Measurements from ENCODE around the gene PPP1R14B. TPM values are rescaled to one million over a fixed set of nuclear protein-coding genes. Genes with fewer than 3 reads are reported as not detected.

PPP1R14B gene
- total and polyA plus RNA-seq, 2 of the 13 experiments (the other 11 are each of a cell fraction or from before 2014, with no cell fraction given) = 110 to 148 TPM

DNA sequence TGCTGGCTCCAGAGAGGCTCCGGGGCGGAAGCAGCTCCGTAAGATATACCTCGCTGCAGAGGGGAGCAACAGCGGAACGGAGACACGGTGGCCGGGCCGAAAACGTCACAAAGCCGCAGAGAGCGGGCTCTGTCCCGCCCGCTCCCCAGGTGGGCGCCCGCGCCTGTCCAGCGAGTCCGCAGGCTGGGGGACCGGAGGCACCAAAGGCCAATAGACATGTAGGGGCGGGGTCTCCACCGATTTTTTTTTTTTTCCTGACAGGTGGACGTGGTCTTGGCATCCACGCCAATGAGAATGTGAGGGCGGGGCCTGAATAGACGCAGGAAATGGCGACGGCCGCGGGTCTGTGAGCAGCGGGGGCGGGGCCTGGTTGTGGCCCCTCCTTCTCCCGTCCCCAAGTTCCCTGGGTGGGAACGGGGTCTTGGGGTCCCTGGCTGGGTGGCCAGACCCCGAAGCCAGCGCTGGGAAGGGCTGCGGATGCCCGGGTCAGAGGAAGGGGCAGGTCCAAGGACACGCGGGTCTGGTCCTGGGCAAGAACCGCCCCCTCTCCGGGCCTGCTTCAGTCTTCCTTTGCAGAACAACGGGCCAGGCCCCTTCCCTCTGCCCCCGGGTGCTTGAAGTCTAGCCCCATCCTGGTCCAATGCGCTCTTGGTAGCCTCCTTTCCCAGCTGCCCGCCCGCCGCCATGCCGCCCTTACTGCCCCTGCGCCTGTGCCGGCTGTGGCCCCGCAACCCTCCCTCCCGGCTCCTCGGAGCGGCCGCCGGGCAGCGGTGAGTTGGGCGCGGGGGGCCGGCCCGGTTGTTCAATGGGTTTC is 16.4 kb downstream of the PPP1R14B start, which contains the start of gene DNAJC4 (continued):
- TF ChIP-seq, protein P1, sequence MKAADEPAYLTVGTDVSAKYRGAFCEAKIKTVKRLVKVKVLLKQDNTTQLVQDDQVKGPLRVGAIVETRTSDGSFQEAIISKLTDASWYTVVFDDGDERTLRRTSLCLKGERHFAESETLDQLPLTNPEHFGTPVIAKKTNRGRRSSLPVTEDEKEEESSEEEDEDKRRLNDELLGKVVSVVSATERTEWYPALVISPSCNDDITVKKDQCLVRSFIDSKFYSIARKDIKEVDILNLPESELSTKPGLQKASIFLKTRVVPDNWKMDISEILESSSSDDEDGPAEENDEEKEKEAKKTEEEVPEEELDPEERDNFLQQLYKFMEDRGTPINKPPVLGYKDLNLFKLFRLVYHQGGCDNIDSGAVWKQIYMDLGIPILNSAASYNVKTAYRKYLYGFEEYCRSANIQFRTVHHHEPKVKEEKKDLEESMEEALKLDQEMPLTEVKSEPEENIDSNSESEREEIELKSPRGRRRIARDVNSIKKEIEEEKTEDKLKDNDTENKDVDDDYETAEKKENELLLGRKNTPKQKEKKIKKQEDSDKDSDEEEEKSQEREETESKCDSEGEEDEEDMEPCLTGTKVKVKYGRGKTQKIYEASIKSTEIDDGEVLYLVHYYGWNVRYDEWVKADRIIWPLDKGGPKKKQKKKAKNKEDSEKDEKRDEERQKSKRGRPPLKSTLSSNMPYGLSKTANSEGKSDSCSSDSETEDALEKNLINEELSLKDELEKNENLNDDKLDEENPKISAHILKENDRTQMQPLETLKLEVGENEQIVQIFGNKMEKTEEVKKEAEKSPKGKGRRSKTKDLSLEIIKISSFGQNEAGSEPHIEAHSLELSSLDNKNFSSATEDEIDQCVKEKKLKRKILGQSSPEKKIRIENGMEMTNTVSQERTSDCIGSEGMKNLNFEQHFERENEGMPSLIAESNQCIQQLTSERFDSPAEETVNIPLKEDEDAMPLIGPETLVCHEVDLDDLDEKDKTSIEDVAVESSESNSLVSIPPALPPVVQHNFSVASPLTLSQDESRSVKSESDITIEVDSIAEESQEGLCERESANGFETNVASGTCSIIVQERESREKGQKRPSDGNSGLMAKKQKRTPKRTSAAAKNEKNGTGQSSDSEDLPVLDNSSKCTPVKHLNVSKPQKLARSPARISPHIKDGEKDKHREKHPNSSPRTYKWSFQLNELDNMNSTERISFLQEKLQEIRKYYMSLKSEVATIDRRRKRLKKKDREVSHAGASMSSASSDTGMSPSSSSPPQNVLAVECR (CRISPR knock-in tag; IDR thresholded peaks at IDR 0.05; ENCODE audit: borderline replicate concordance) = peak; percentile 64
- TF ChIP-seq SNRNP70 (IDR thresholded peaks at IDR 0.05; ENCODE audit: low read depth, low read length) (no peak), RARG (CRISPR knock-in tag; IDR thresholded peaks at IDR 0.05; ENCODE audit: low read depth) (no peak), PLRG1 (conservative IDR thresholded peaks at IDR 0.05) (no peak), DPF2 (CRISPR knock-in tag; IDR thresholded peaks at IDR 0.05; ENCODE audit: borderline replicate concordance, low read depth) (no peak), SPEN (CRISPR knock-in tag; IDR thresholded peaks at IDR 0.05; ENCODE audit: low read depth) (no peak; the same call in 1 of the 2 replicates), SRSF9 (IDR thresholded peaks at IDR 0.05; ENCODE audit: borderline replicate concordance, insufficient read depth, low read depth, low read length, poor library complexity, severe bottlenecking) (no peak), CEBPB (IDR thresholded peaks at IDR 0.05; ENCODE audit: borderline replicate concordance, low read depth, low read length) (no peak), HIVEP1 (CRISPR knock-in tag; IDR thresholded peaks at IDR 0.05) (0 out of 2 replicates have a peak, but pooled peaks have one; percentile 39), SMARCC2 (IDR thresholded peaks at IDR 0.05) (no peak), NKX3-1 (CRISPR knock-in tag; IDR thresholded peaks at IDR 0.05) (no peak), ZNF484 (CRISPR knock-in tag; IDR thresholded peaks at IDR 0.05; ENCODE audit: borderline replicate concordance, low read depth) (no peak), MEF2D (CRISPR knock-in tag; IDR thresholded peaks at IDR 0.05) (no peak; the same call in 1 of the 2 replicates), SATB2 (CRISPR knock-in tag; IDR thresholded peaks at IDR 0.05) (peak; percentile 58; the same call in 1 of the 2 replicates), CTCF (CRISPR knock-in tag; IDR thresholded peaks at IDR 0.05) (no peak; the same call in 1 of the 2 replicates), MLLT10 (CRISPR knock-in tag; IDR thresholded peaks at IDR 0.05) (no peak), DDIT3 (CRISPR knock-in tag; IDR thresholded peaks at IDR 0.05) (no peak), ZNF569 (CRISPR knock-in tag; IDR thresholded peaks at IDR 0.05; ENCODE audit: borderline replicate concordance) (no peak), ZNF496 (CRISPR knock-in tag; IDR thresholded peaks at IDR 0.05; ENCODE audit: insufficient replicate concordance) (no peak), ZSCAN25 (CRISPR knock-in tag; IDR thresholded peaks at IDR 0.05) (peak; percentile 33; the same call in 1 of the 2 replicates), ZNF605 (CRISPR knock-in tag; IDR thresholded peaks at IDR 0.05) (peak; percentile 33; the same call in 1 of the 2 replicates)
- TF ChIP-seq, protein P2, sequence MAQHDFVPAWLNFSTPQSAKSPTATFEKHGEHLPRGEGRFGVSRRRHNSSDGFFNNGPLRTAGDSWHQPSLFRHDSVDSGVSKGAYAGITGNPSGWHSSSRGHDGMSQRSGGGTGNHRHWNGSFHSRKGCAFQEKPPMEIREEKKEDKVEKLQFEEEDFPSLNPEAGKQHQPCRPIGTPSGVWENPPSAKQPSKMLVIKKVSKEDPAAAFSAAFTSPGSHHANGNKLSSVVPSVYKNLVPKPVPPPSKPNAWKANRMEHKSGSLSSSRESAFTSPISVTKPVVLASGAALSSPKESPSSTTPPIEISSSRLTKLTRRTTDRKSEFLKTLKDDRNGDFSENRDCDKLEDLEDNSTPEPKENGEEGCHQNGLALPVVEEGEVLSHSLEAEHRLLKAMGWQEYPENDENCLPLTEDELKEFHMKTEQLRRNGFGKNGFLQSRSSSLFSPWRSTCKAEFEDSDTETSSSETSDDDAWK (CRISPR knock-in tag; IDR thresholded peaks at IDR 0.05) = no peak

Measured in HepG2 (cell line).